Measurements from ENCODE around the gene SUCO.

GRCh38 chr1:172515436-172515835 lies 17.5 kb upstream of the SUCO start:
- TF ChIP-seq CTCF (conservative IDR thresholded peaks at IDR 0.05; ENCODE audit: low read depth, low read length), result no peak
- TF ChIP-seq EZH2 (IDR thresholded peaks at IDR 0.05; ENCODE audit: borderline replicate concordance, low read depth, low read length, poor library complexity, severe bottlenecking), result no peak
